Transverse colon (tissue), 4 donors: ENCODE measurements around the gene SCGB3A2. TPM values are rescaled to one million over a fixed set of nuclear protein-coding genes. Genes with fewer than 3 reads are reported as not detected.

Source experiments
- DNase-seq: peaks from one replicate; pipeline ENCODE4 v3.0.0-alpha.2; 2019
- H3K27ac ChIP-seq, 4 donors: fragments of 200-600 bp; sonication (generic); 2 replicates each; pipeline ENCODE4 v1.5.1; 2016 to 2018; ENCODE audit warnings: inconsistent platforms in 4 of 4
- H3K27me3 ChIP-seq: fragments of 200-600 bp; sonication (generic); 2 replicates; pipeline ENCODE4 v1.5.1; 2017; ENCODE audit warnings: inconsistent platforms
- H3K36me3 ChIP-seq, 4 donors: fragments of 200-600 bp; sonication (generic); 2 replicates each; pipeline ENCODE4 v1.5.1; 2017 to 2019; ENCODE audit warnings: inconsistent platforms in 4 of 4
- H3K4me1 ChIP-seq, 4 donors: fragments of 200-600 bp; sonication (generic); 2 replicates each; pipeline ENCODE4 v1.5.1; 2017 to 2020; ENCODE audit warnings: inconsistent platforms in 4 of 4
- H3K4me3 ChIP-seq, 4 donors: fragments of 200-600 bp; sonication (generic); 1 replicate in 1 of 4; 2 replicates in 3 of 4; pipeline versions ENCODE4 v1.5.1 to v1.6.1; 2017 to 2019; ENCODE audit warnings: inconsistent platforms in 4 of 4
- H3K9me3 ChIP-seq, 2 donors: fragments of 200-600 bp; sonication (generic); 2 replicates each; pipeline ENCODE4 v1.5.1; 2017 to 2019; ENCODE audit warnings: inconsistent platforms in 2 of 2
- EP300 ChIP-seq: sonication (generic); formaldehyde crosslinking; IDR thresholded peaks from one replicate; pipeline ENCODE4 v1.6.1; 2017; ENCODE audit warnings: antibody characterized with exemption, low read depth
- POLR2A ChIP-seq: fragments of 450-650 bp; IDR thresholded peaks from one replicate; pipeline ENCODE4 v1.6.1; 2016; ENCODE audit warnings: antibody characterized with exemption, mild to moderate bottlenecking, moderate library complexity
- POLR2AphosphoS5 ChIP-seq, 3 donors: sonication (generic); formaldehyde crosslinking; IDR thresholded peaks; one replicate each; pipeline ENCODE4 v1.6.1; 2016; ENCODE audit warnings: antibody characterized with exemption in 3 of 3
- WGBS, 2 donors: methylation state at CpG; one replicate each; pipeline ENCODE4 v1.1.5; 2018; ENCODE audit warnings: low coverage in 1 of 2; 5-methylcytosine and 5-hydroxymethylcytosine counted together
- in situ Hi-C, 4 donors: fragments of 200-750 bp; cut with MboI; loops; one replicate each; pipeline versions ENCODE4 v1.15.0 to v1.15.1; 2017; ENCODE audit warnings: low sequenced_read_pairs in 3 of 4, low pct_ligation_motif_present in 1 of 4, low pct_unique_long_range_greater_than_20kb in 1 of 4
- intact Hi-C: fragments of 100-400 bp; cut with DNase I; formaldehyde crosslinking; loops from one replicate; pipeline ENCODE4 v1.15.1; 2023; ENCODE audit warnings: low total_unique reads
- total RNA-seq, 4 donors: library from RNA; depleted of rRNA; stranded (reverse); fragments of >200 nt; gene quantifications; one replicate each; pipeline ENCODE4 v1.1.0, GENCODE V29; 2016
- TF ChIP-seq, protein P1 (sequence below), 5 experiments: fragments of 200-600 bp in 3 of 5; fragments of 450-650 bp in 2 of 5; sonication (generic) in 3 of 5; IDR thresholded peaks; 1 replicate in 2 of 5; 2 replicates in 3 of 5; pipeline ENCODE4 v1.5.1; 2016 to 2017; ENCODE audit warnings: antibody characterized with exemption in 5 of 5, inconsistent platforms in 3 of 5, mild to moderate bottlenecking in 2 of 5, moderate library complexity in 1 of 5

Gene SCGB3A2
- not detected for total RNA-seq

- TF ChIP-seq POLR2A: no peak
- TF ChIP-seq, protein P1, sequence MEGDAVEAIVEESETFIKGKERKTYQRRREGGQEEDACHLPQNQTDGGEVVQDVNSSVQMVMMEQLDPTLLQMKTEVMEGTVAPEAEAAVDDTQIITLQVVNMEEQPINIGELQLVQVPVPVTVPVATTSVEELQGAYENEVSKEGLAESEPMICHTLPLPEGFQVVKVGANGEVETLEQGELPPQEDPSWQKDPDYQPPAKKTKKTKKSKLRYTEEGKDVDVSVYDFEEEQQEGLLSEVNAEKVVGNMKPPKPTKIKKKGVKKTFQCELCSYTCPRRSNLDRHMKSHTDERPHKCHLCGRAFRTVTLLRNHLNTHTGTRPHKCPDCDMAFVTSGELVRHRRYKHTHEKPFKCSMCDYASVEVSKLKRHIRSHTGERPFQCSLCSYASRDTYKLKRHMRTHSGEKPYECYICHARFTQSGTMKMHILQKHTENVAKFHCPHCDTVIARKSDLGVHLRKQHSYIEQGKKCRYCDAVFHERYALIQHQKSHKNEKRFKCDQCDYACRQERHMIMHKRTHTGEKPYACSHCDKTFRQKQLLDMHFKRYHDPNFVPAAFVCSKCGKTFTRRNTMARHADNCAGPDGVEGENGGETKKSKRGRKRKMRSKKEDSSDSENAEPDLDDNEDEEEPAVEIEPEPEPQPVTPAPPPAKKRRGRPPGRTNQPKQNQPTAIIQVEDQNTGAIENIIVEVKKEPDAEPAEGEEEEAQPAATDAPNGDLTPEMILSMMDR (IDR thresholded peaks at IDR 0.05): no peak
- no peak for TF ChIP-seq POLR2AphosphoS5 (IDR thresholded peaks at IDR 0.05)
- TF ChIP-seq EP300: no peak
- no peaks in the 10 kb centered on the region for H3K27me3 ChIP-seq
- H3K27ac ChIP-seq: no peak within 1 kb of the TSS
- WGBS, 2 donors: 50 to 65% methylated on average over 2 of the region's 2 CpGs
- H3K9me3 ChIP-seq: no peaks in the 10 kb centered on the region
- no peaks in the 10 kb centered on the region for H3K36me3 ChIP-seq
- intact Hi-C loops (no loop called here), in situ Hi-C loops (no loop called here)
- no peak within 1 kb of the TSS for H3K4me3 ChIP-seq
- H3K4me1 ChIP-seq: no peaks in the 10 kb centered on the region
- DNase-seq: no peak
These were observed at the start of gene SCGB3A2 for GRCh38 chr5:147878066-147878759. Gene SCGB3A2 (plus strand): TSS chr5:147878711. CDS start chr5:147878804, 93 bp downstream.

DNA sequence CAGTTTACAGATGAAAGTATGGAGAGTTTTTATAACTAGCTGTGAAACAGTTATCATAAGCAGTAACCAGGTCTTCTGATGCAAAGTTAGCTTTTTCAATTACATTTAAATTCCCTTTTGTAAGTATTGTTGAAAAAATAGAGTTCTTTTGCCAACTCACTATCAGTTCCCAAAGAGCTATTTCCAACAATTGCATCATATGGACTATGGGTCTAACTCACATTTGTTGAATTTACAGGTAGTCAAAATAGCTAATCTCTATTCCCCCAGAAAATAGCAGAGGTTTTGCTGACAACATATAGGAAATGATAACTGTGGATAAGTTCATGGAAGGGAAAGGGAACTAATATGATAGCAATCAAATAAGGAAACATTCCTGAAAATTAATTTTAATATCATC lies 48.5 kb upstream of the SCGB3A2 start:
- Histone ChIP-seq H3K9me3 (no peaks in the 10 kb centered on the region), H3K4me3 (peak overlapping the region in 2 of 4 donors; percentile 9 to 31), H3K4me1 (peaks cover 0 to 24% (median 8%) of the 10 kb centered on the region in 4 donors), H3K27me3 (no peaks in the 10 kb centered on the region), H3K36me3 (no peaks in the 10 kb centered on the region), H3K27ac (no peak overlapping the region)
- in situ Hi-C loops: no loop called here
- intact Hi-C loops: no loop called here
- no peak for DNase-seq
- TF ChIP-seq EP300 (no peak), POLR2AphosphoS5 (IDR thresholded peaks at IDR 0.05) (no peak), POLR2A (no peak)
- TF ChIP-seq, protein P1 (IDR thresholded peaks at IDR 0.05): no peak

GRCh38 chr5:147831465-147831864 lies 47.0 kb upstream of the SCGB3A2 start, which contains the start of gene SPINK1:
Gene SPINK1 (minus strand): TSS chr5:147831671. CDS start chr5:147831577, 94 bp downstream.
- intact Hi-C loops: no loop called here
- Histone ChIP-seq H3K4me1 (peaks cover 0 to 35% (median 13%) of the 10 kb centered on the region in 4 donors), H3K4me3 (peak within 1 kb of the TSS in 3 of 4 donors; percentile 9 to 31 (median 13)), H3K27me3 (no peaks in the 10 kb centered on the region), H3K27ac (peak within 1 kb of the TSS; percentile 31 to 67 (median 60)), H3K9me3 (no peaks in the 10 kb centered on the region), H3K36me3 (no peaks in the 10 kb centered on the region)
- peak; percentile 63 for DNase-seq
- in situ Hi-C loops: no loop called here
- TF ChIP-seq, protein P1 (IDR thresholded peaks at IDR 0.05): no peak
- TF ChIP-seq POLR2A: peak; percentile 31
- TF ChIP-seq EP300: no peak
- TF ChIP-seq POLR2AphosphoS5 (IDR thresholded peaks at IDR 0.05): peak in 2 of 3 donors; percentile 51 to 62
- WGBS, 2 donors: 61% methylated on average over 3 of the region's 3 CpGs; no CpG with 5 or more reads in 1 of the 2 donors

DNA sequence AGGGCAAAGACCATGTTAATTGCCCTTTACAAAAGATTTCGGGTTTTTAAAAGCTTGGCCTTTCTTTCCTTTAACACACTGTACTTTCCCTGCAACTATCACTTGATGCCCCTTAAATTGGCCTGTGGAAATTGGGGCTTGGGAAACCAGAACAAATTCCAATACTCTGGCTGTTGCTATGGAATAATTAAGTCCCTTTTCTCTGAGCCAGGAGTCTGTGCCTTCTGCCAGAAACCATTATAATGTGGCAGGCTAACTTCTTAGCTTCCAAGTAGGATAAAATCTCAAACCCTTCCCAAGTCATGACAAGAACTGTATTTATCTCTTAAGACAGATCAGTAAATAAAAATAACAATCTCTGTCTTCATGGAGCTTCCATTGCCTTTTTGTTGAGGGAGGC lies 46.0 kb upstream of the SCGB3A2 start:
- intact Hi-C loops: no loop called here
- no peak for DNase-seq
- peak overlapping the region; percentile 31 to 67 (median 60) for H3K27ac ChIP-seq
- 41 to 57% methylated on average over 1 of the region's 1 CpG for WGBS, 2 donors
- TF ChIP-seq, protein P1 (IDR thresholded peaks at IDR 0.05): no peak
- TF ChIP-seq EP300 (no peak), POLR2AphosphoS5 (IDR thresholded peaks at IDR 0.05) (no peak), POLR2A (no peak)
- H3K27me3 ChIP-seq: no peaks in the 10 kb centered on the region
- no peak overlapping the region for H3K4me3 ChIP-seq
- H3K4me1 ChIP-seq: peaks cover 0 to 46% (median 15%) of the 10 kb centered on the region in 4 donors
- in situ Hi-C loops: no loop called here
- no peaks in the 10 kb centered on the region for H3K36me3 ChIP-seq
- no peaks in the 10 kb centered on the region for H3K9me3 ChIP-seq
